Ishikawa (cell line): Measurements from ENCODE around the gene WDR62.

ENCODE experiments used
- CEBPB ChIP-seq: IDR thresholded peaks from 2 replicates; pipeline ENCODE4 v1.6.1; 2012
- CREB1 ChIP-seq: IDR thresholded peaks from 2 replicates; pipeline ENCODE4 v1.6.1; 2012; ENCODE audit warnings: low read depth
- TAF1 ChIP-seq: IDR thresholded peaks from 2 replicates; pipeline ENCODE4 v1.6.1; 2012; ENCODE audit warnings: low read depth, mild to moderate bottlenecking
- TCF12 ChIP-seq: IDR thresholded peaks from 2 replicates; pipeline ENCODE4 v1.6.1; 2012; ENCODE audit warnings: low read depth
- USF1 ChIP-seq: IDR thresholded peaks from 2 replicates; pipeline ENCODE4 v1.6.1; 2012
- YY1 ChIP-seq: IDR thresholded peaks from 2 replicates; pipeline ENCODE4 v1.6.1; 2012; ENCODE audit warnings: low read depth

GRCh38 chr19:36046443-36047050 lies 8.2 kb upstream of the WDR62 start:
- TF ChIP-seq YY1 (no peak), CREB1 (no peak), TAF1 (no peak), CEBPB (no peak), USF1 (peak; percentile 26; the same call in 1 of the 2 replicates), TCF12 (no peak)
